Placental epithelial cell (primary cell): Measurements from ENCODE around the gene CLEC2D. TPM values are rescaled to one million over a fixed set of nuclear protein-coding genes. Genes with fewer than 3 reads are reported as not detected.

Source experiments
- small RNA-seq: library from RNA; depleted of rRNA; stranded (forward); fragments of <200 nt; gene quantifications from one replicate; pipeline ENCODE3, GENCODE V24; 2012
- total RNA-seq: library from RNA; depleted of rRNA; stranded (reverse); fragments of >200 nt; gene quantifications from 2 replicates; pipeline ENCODE4 v1.2.3, GENCODE V29; 2012

Gene CLEC2D
- total RNA-seq = 4.0 and 10.6 TPM in 2 replicates

GRCh38 chr12:9669534-9669933 is at the start of gene CLEC2D:
Gene CLEC2D (plus strand): TSS chr12:9669713. CDS start chr12:9669735, 22 bp downstream.

GRCh38 chr12:9732921-9733461 is 63.5 kb downstream of the CLEC2D start, which contains the start of gene CLECL1:
Gene CLECL1 (minus strand): TSS chr12:9733097.

Small RNAs within 50 kb of the gene (small RNA-seq; reads per million reads assigned to genes)
- not detected for gene AC010186.4
- not detected for gene RNU6-700P

Other genes starting within 250 kb of the CLEC2D start
- gene KLRB1, start 61.8 kb upstream of the CLEC2D start, total RNA-seq = not detected in 2 replicates
- not detected in 2 replicates for gene CLECL1, start 63.4 kb downstream of the CLEC2D start, total RNA-seq
- 0.22 and 0.39 TPM in 2 replicates for gene CD69, start 91.2 kb downstream of the CLEC2D start, total RNA-seq
- not detected in 2 replicates for gene KLRF1, start 157.8 kb downstream of the CLEC2D start, total RNA-seq
- gene CLEC2B, start 199.6 kb downstream of the CLEC2D start, total RNA-seq = not detected in 2 replicates
- not detected in 2 replicates for gene KLRF2, start 211.8 kb downstream of the CLEC2D start, total RNA-seq